Fibroblast of pulmonary artery (primary cell): ENCODE results near the gene MEX3A.
A peak's percentile ranks its signal among the peaks of the same experiment; 100 is the strongest.

Experiments
- DNase-seq: peaks from one replicate; pipeline ENCODE4 v3.0.0-alpha.2; 2010; ENCODE audit warnings: low read depth
- H3K4me3 ChIP-seq: replicated peaks from 2 replicates; pipeline ENCODE4 v1.5.1; 2011; ENCODE audit warnings: low read depth, mild to moderate bottlenecking, control low read depth, low read length, moderate library complexity
- TF ChIP-seq, protein P1 (sequence below): IDR thresholded peaks from 2 replicates; pipeline ENCODE4 v1.5.1; 2011; ENCODE audit warnings: mild to moderate bottlenecking, control low read depth, low read length, inconsistent platforms; ENCODE audit errors: missing control alignments

The MEX3A gene

DNA sequence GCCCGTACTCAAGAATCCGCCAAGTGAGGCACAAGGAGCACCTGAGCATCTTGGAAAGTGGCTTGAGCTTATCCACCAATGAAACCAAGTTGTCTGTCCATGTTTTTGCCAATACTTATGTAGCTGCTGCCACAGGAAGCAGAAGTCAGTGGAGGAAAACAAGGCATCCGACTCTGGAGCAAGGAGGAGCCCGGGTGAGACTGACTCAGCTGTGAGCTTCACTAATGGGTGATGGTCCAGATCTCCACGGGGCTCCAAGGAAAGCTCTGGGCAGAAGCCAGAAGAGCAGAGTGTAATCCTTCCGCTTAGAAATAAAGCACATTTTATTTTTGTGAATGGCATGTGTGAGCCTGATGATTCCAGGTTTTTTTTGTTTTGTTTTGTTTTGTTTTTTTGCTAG is 49.3 kb downstream of the MEX3A start:
- TF ChIP-seq, protein P1, sequence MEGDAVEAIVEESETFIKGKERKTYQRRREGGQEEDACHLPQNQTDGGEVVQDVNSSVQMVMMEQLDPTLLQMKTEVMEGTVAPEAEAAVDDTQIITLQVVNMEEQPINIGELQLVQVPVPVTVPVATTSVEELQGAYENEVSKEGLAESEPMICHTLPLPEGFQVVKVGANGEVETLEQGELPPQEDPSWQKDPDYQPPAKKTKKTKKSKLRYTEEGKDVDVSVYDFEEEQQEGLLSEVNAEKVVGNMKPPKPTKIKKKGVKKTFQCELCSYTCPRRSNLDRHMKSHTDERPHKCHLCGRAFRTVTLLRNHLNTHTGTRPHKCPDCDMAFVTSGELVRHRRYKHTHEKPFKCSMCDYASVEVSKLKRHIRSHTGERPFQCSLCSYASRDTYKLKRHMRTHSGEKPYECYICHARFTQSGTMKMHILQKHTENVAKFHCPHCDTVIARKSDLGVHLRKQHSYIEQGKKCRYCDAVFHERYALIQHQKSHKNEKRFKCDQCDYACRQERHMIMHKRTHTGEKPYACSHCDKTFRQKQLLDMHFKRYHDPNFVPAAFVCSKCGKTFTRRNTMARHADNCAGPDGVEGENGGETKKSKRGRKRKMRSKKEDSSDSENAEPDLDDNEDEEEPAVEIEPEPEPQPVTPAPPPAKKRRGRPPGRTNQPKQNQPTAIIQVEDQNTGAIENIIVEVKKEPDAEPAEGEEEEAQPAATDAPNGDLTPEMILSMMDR = no peak
- no peak overlapping the region for H3K4me3 ChIP-seq
- peak; percentile 40 for DNase-seq

DNA sequence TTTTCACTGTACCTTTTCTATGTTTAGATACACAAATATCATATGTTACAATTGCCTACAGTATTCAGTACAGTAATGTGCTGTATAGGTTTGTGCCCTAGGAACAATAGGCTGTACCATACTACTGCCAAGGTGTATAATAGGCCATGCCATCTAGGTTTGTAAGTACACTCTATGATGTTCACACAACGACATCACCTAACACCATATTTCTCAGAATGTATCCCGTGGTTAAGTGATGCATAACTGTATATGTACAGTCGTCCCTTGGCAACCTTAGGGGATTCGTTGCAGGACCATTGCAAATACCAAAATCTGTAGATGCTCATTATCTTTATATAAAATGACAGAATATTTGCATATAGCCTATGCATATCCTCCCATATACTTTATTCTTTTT is 55.7 kb downstream of the MEX3A start:
- no peak for DNase-seq
- TF ChIP-seq, protein P1 = no peak
- H3K4me3 ChIP-seq = no peak overlapping the region

DNA sequence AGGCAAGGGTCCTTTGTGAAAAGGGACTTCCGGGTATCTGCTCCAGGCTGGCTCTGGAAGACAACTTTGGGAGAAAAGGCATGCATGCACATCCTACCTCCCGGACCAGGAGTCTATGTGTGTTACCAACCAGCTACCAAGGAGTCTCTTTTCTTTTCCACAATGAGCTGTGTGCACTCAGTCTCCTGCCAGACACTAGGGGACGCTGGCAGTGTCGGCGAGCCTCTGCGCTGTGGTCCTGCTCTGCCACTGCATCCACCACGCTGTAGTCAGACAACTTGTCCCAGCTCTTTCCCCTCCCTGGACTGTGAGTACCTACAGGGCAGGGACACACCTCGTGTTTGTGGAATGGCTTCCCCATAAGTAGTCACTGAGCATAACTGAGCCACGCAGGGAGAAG is 56.4 kb downstream of the MEX3A start:
- H3K4me3 ChIP-seq = no peak overlapping the region
- DNase-seq = peak; percentile 57
- TF ChIP-seq, protein P1 = peak; percentile 84

DNA sequence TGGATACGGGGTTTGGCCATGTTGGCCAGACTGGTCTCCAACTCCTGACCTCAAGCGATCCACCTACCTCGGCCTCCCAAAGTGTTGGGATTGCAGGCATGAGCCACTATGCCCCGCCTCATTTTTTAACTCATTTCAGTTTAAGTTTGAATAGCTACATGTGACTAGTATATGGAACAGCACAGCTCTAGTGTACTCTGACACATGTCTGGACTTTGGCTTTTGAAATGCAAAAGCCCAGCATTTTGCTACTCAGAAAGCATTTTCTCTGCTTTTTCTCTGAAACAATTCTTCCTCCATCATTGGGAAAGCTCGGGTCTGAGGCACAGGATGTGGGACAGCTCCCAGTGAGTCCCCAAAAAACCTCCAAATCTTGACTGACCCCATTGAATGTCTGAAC is 57.5 kb downstream of the MEX3A start:
- DNase-seq = no peak
- TF ChIP-seq, protein P1 = no peak
- H3K4me3 ChIP-seq = no peak overlapping the region
